Superior temporal gyrus (tissue), 1 donor: ENCODE measurements around the gene AFAP1L1.

ENCODE experiments used
- DNase-seq: peaks from one replicate; pipeline ENCODE4 v3.0.0-alpha.2; 2016; ENCODE audit errors: extremely low spot score

The AFAP1L1 gene

GRCh38 chr5:149314571-149315111 lies 43.0 kb downstream of the AFAP1L1 start:
- DNase-seq, result no peak

GRCh38 chr5:149315753-149316152 lies 44.1 kb downstream of the AFAP1L1 start:
- DNase-seq, result no peak

- DNase-seq, result peak; percentile 78
Observed at GRCh38 chr5:149317281-149318048, 45.8 kb downstream of the AFAP1L1 start.

- DNase-seq, result no peak
Observed at GRCh38 chr5:149319174-149319573, 47.5 kb downstream of the AFAP1L1 start.

GRCh38 chr5:149320791-149321330 lies 49.2 kb downstream of the AFAP1L1 start:
- DNase-seq, result peak; percentile 33

GRCh38 chr5:149322518-149322917 lies 50.9 kb downstream of the AFAP1L1 start:
- DNase-seq, result no peak

- DNase-seq, result no peak
Observed at GRCh38 chr5:149323210-149323609, 51.6 kb downstream of the AFAP1L1 start.

GRCh38 chr5:149323621-149324205 lies 52.1 kb downstream of the AFAP1L1 start:
- no peak for DNase-seq

- no peak for DNase-seq
Observed at GRCh38 chr5:149324641-149325040, 53.0 kb downstream of the AFAP1L1 start.

GRCh38 chr5:149325166-149325735 lies 53.6 kb downstream of the AFAP1L1 start:
- no peak for DNase-seq

GRCh38 chr5:149325894-149326293 lies 54.2 kb downstream of the AFAP1L1 start:
- DNase-seq, result no peak

GRCh38 chr5:149326611-149327010 lies 55.0 kb downstream of the AFAP1L1 start:
- no peak for DNase-seq

GRCh38 chr5:149328177-149328576 lies 56.5 kb downstream of the AFAP1L1 start:
- DNase-seq, result no peak

- DNase-seq, result no peak
Observed at GRCh38 chr5:149333711-149334443, 62.2 kb downstream of the AFAP1L1 start.

GRCh38 chr5:149337736-149338135 lies 66.1 kb downstream of the AFAP1L1 start:
- DNase-seq, result no peak

GRCh38 chr5:149338364-149338763 lies 66.7 kb downstream of the AFAP1L1 start:
- no peak for DNase-seq

- DNase-seq, result no peak
Observed at GRCh38 chr5:149340920-149341319, 69.3 kb downstream of the AFAP1L1 start.

- DNase-seq, result no peak
Observed at GRCh38 chr5:149341876-149342275, 70.2 kb downstream of the AFAP1L1 start.

- no peak for DNase-seq
Observed at GRCh38 chr5:149344151-149344550, 72.5 kb downstream of the AFAP1L1 start.

GRCh38 chr5:149345147-149345891 lies 73.7 kb downstream of the AFAP1L1 start, which contains the start of gene GRPEL2:
Gene GRPEL2, plus strand, starts transcription at chr5:149345499. Its CDS starts 41 bp downstream, at chr5:149345540.
- DNase-seq, result peak; percentile 98

GRCh38 chr5:149345892-149346222 lies 74.2 kb downstream of the AFAP1L1 start:
- no peak for DNase-seq
